CD4-positive, alpha-beta T cell treated with Interleukin-10 for 1 hour (primary cell): ENCODE results near the gene CASK.

Experiments used
- DNase-seq: peaks from one replicate; pipeline ENCODE4 v3.0.0-alpha.2; 2020

The CASK gene

GRCh38 chrX:41912923-41913322 lies 10.4 kb downstream of the CASK start:
- DNase-seq: no peak

- DNase-seq: peak; percentile 51
Observed at GRCh38 chrX:41909068-41909467, 14.3 kb downstream of the CASK start.

- no peak for DNase-seq
Observed at GRCh38 chrX:41906515-41907187, 16.7 kb downstream of the CASK start.

GRCh38 chrX:41903544-41903943 lies 19.8 kb downstream of the CASK start:
- no peak for DNase-seq

GRCh38 chrX:41900321-41900720 lies 23.0 kb downstream of the CASK start:
- no peak for DNase-seq

- no peak for DNase-seq
Observed at GRCh38 chrX:41895826-41896225, 27.5 kb downstream of the CASK start.

GRCh38 chrX:41890026-41890423 lies 33.3 kb downstream of the CASK start:
- no peak for DNase-seq

- DNase-seq: no peak
Observed at GRCh38 chrX:41889317-41890025, 33.9 kb downstream of the CASK start.

GRCh38 chrX:41887691-41888090 lies 35.7 kb downstream of the CASK start:
- DNase-seq: no peak

- DNase-seq: no peak
Observed at GRCh38 chrX:41885724-41886123, 37.6 kb downstream of the CASK start.

- DNase-seq: no peak
Observed at GRCh38 chrX:41881166-41881565, 42.2 kb downstream of the CASK start.

GRCh38 chrX:41877167-41877566 lies 46.2 kb downstream of the CASK start:
- no peak for DNase-seq

- DNase-seq: no peak
Observed at GRCh38 chrX:41875142-41875541, 48.2 kb downstream of the CASK start.

- no peak for DNase-seq
Observed at GRCh38 chrX:41870719-41871151, 52.6 kb downstream of the CASK start.

- DNase-seq: peak; percentile 13
Observed at GRCh38 chrX:41868392-41868977, 54.9 kb downstream of the CASK start.

GRCh38 chrX:41863343-41864203 lies 59.8 kb downstream of the CASK start:
- no peak for DNase-seq

GRCh38 chrX:41862562-41863184 lies 60.7 kb downstream of the CASK start:
- DNase-seq: no peak

- DNase-seq: no peak
Observed at GRCh38 chrX:41858161-41858775, 65.1 kb downstream of the CASK start.

- no peak for DNase-seq
Observed at GRCh38 chrX:41857670-41858069, 65.7 kb downstream of the CASK start.

GRCh38 chrX:41846714-41847113 lies 76.6 kb downstream of the CASK start:
- no peak for DNase-seq

GRCh38 chrX:41837270-41837944 lies 85.9 kb downstream of the CASK start:
- DNase-seq: no peak

- no peak for DNase-seq
Observed at GRCh38 chrX:41828826-41829225, 94.5 kb downstream of the CASK start.
